ENCODE measurements around the gene RAET1G. TPM values are rescaled to one million over a fixed set of nuclear protein-coding genes. Genes with fewer than 3 reads are reported as not detected.
"Not testable (repeated sequence)": the region's sequence is repeated elsewhere in the genome, so short reads cannot be mapped to it uniquely, and the experiment has no call there.

RAET1G gene
- total RNA-seq, 2 donors from 2014 or later, result 0.74 TPM; not detected in 1

GRCh38 chr6:149954984-149955653 lies 32.2 kb upstream of the RAET1G start:
- intact Hi-C loops (cut with DNase I); DNase-seq (ENCODE audit: low spot score): not testable (repeated sequence)

GRCh38 chr6:149954328-149954983 lies 31.5 kb upstream of the RAET1G start:
- DNase-seq (ENCODE audit: low spot score); intact Hi-C loops (cut with DNase I): not testable (repeated sequence)

- DNase-seq (ENCODE audit: low spot score); intact Hi-C loops (cut with DNase I): not testable (repeated sequence)
These were observed 31.0 kb upstream of the RAET1G start for GRCh38 chr6:149953934-149954327.

- peak; percentile 9 for DNase-seq (ENCODE audit: low spot score)
- intact Hi-C loops (cut with DNase I), result not testable (repeated sequence)
These were observed 30.5 kb upstream of the RAET1G start for GRCh38 chr6:149953390-149953789.

GRCh38 chr6:149951626-149952025 lies 28.7 kb upstream of the RAET1G start:
- intact Hi-C loops (cut with DNase I), result no loop called here
- DNase-seq (ENCODE audit: low spot score), result no peak

- intact Hi-C loops (cut with DNase I), result no loop called here
- peak; percentile 46 for DNase-seq (ENCODE audit: low spot score)
These were observed 28.2 kb upstream of the RAET1G start for GRCh38 chr6:149951096-149951495.

GRCh38 chr6:149950423-149950822 lies 27.5 kb upstream of the RAET1G start:
- intact Hi-C loops (cut with DNase I), result no loop called here
- peak; percentile 20 for DNase-seq (ENCODE audit: low spot score)

- intact Hi-C loops (cut with DNase I), result no loop called here
- no peak for DNase-seq (ENCODE audit: low spot score)
These were observed 25.7 kb upstream of the RAET1G start for GRCh38 chr6:149948616-149949015.

GRCh38 chr6:149948011-149948410 lies 25.1 kb upstream of the RAET1G start:
- intact Hi-C loops (cut with DNase I), result no loop called here
- no peak for DNase-seq (ENCODE audit: low spot score)

GRCh38 chr6:149947533-149947932 lies 24.6 kb upstream of the RAET1G start:
- DNase-seq (ENCODE audit: low spot score), result not testable (repeated sequence)

GRCh38 chr6:149946631-149947030 lies 23.7 kb upstream of the RAET1G start:
- peak; percentile 34 for DNase-seq (ENCODE audit: low spot score)

More at GRCh38 chr6:149947533-149947932, 24.6 kb upstream of the RAET1G start:
- intact Hi-C loops (cut with DNase I), result not testable (repeated sequence)

GRCh38 chr6:149945276-149945675 lies 22.4 kb upstream of the RAET1G start:
- DNase-seq (ENCODE audit: low spot score); intact Hi-C loops (cut with DNase I): not testable (repeated sequence)

More at GRCh38 chr6:149946631-149947030, 23.7 kb upstream of the RAET1G start:
- intact Hi-C loops (cut with DNase I), result not testable (repeated sequence)

- intact Hi-C loops (cut with DNase I), result not testable (repeated sequence)
- DNase-seq (ENCODE audit: low spot score), result peak; percentile 56
These were observed 20.4 kb upstream of the RAET1G start for GRCh38 chr6:149943321-149943720.

GRCh38 chr6:149942461-149942829 lies 19.5 kb upstream of the RAET1G start:
- intact Hi-C loops (cut with DNase I), result no loop called here

GRCh38 chr6:149941583-149942460 lies 18.9 kb upstream of the RAET1G start, which contains the start of gene ULBP2:
TSS of gene ULBP2 (plus strand) at chr6:149942014. CDS start at chr6:149942073, 59 bp downstream.
- DNase-seq (ENCODE audit: low spot score), result peak; percentile 96
- intact Hi-C loops (cut with DNase I), result no loop called here

More at GRCh38 chr6:149942461-149942829, 19.5 kb upstream of the RAET1G start:
- DNase-seq (ENCODE audit: low spot score), result peak; percentile 76

GRCh38 chr6:149940672-149940982 lies 17.7 kb upstream of the RAET1G start:
- DNase-seq (ENCODE audit: low spot score), result peak; percentile 66
- intact Hi-C loops (cut with DNase I), result no loop called here

GRCh38 chr6:149939909-149940671 lies 17.2 kb upstream of the RAET1G start:
- peak; percentile 13 for DNase-seq (ENCODE audit: low spot score)
- intact Hi-C loops (cut with DNase I), result no loop called here

GRCh38 chr6:149939356-149939648 lies 16.4 kb upstream of the RAET1G start:
- peak; percentile 10 for DNase-seq (ENCODE audit: low spot score)
- intact Hi-C loops (cut with DNase I), result no loop called here

- intact Hi-C loops (cut with DNase I), result no loop called here
- peak; percentile 83 for DNase-seq (ENCODE audit: low spot score)
These were observed 15.8 kb upstream of the RAET1G start for GRCh38 chr6:149938571-149939355.

All from posterior vena cava (tissue), 2 donors.